Activated T-cell treated with anti-CD3 and anti-CD28 coated beads, Interleukin-2, amount 50 U/mL, for 24 hours (primary cell): ENCODE measurements around the gene DSCAML1.
"Not testable (repeated sequence)": the region's sequence is repeated elsewhere in the genome, so short reads cannot be mapped to it uniquely, and the experiment has no call there.

ENCODE experiments used
- DNase-seq: peaks from one replicate; pipeline ENCODE4 v3.0.0-alpha.2; 2020
- H3K27ac Mint-ChIP-seq: 2 replicates; pipeline ENCODE4 v1.8.0; 2020; ENCODE audit warnings: mild to moderate bottlenecking, mixed read lengths
- H3K27me3 Mint-ChIP-seq: 2 replicates; pipeline ENCODE4 v1.8.0; 2020; ENCODE audit warnings: mixed read lengths
- H3K36me3 Mint-ChIP-seq: 2 replicates; pipeline ENCODE4 v1.8.0; 2020; ENCODE audit warnings: low read depth, mixed read lengths
- H3K4me1 Mint-ChIP-seq: 2 replicates; pipeline ENCODE4 v1.8.0; 2020; ENCODE audit warnings: low read depth, mixed read lengths
- H3K4me3 Mint-ChIP-seq: 2 replicates; pipeline ENCODE4 v1.8.0; 2020; ENCODE audit warnings: mild to moderate bottlenecking, moderate library complexity, mixed read lengths
- H3K9me3 Mint-ChIP-seq: 2 replicates; pipeline ENCODE4 v1.8.0; 2020; ENCODE audit warnings: mixed read lengths

The DSCAML1 gene

DNA sequence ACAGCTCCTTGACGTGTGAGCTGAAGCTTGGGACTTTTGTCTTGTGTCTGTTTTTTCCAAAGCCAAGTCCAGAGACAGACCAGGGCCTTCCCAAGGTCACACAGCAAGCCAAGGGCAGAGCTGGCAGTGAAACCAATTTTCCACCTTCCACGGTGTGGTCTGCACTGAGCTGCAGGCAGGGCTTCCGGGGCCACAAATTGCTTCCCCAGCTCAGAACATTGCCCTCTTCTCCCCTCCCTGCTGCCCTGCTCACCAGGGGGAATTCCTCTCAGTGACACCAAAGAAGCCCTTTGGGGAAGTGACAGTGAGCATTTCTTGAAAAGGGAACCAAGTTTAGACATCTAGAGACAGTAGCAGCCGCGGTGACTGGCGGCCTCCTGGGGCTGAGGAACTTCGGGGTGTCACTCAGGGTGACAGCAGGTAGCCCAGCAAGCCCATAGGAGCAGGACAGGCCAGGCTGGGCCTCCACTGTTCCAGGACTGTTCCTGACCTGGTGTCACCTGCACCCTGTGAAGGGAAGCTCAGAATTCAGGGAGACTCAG is 18.3 kb upstream of the DSCAML1 start:
- DNase-seq = peak; percentile 76

DNA sequence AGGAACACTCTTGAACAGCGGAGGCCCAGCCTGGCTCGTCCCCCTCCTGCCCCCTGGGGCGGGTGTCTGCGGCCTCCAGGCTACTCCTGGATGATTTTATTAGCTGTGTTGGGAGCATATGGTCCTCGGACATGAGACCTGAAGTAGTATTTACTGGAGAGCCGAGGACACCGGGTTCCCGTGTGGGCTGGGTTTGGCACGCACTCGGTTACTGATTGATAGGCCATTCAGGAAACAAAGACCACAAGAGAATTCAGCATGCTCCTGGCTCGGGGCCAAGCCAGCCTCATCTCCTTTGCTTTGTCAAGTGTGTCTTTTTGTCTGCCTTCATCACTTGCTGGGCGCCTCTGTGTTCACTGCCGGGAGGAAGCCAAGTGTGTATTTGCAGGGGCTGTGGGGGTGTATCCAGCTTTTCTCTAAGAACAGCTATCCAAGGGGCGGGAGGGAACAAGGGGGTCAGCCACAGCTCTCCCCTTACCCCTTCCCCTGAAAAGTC is 17.8 kb upstream of the DSCAML1 start:
- H3K4me1 Mint-ChIP-seq = peaks cover 50% of the 10 kb centered on the region
- DNase-seq = peak; percentile 82

More for the DNA sequence above, 18.3 kb upstream of the DSCAML1 start:
- Mint-ChIP-seq H3K36me3 (no peaks in the 10 kb centered on the region), H3K27ac (peak overlapping the region; percentile 96), H3K4me1 (peaks cover 48% of the 10 kb centered on the region), H3K4me3 (peak overlapping the region; percentile 58), H3K27me3 (no peaks in the 10 kb centered on the region), H3K9me3 (no peaks in the 10 kb centered on the region)

DNA sequence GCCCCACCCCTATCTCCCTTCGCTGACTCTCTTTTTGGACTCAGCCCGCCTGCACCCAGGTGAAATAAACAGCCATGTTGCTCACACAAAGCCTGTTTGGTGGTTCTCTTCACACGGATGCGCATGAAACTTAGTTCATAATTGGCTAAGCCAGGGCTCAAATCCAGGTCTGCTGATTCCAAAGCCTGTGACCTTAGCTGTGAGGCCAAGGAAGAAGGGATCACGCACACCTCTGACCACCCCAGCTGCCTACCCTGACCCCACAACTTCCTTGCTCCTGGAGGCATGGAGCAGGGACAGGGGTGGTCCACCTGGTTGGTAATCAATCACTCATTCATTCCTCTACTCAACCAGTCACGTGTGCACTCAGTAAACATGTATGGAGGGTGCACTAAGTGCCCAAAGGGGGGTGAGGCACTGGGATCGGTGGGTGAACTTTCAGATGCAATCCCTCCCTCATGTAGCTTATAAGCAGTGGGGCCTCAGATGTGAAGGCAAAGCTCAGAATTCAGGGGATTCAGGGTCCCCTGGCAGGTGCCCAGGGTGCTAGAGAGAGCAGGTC is 17.3 kb upstream of the DSCAML1 start:
- H3K27ac Mint-ChIP-seq = peak overlapping the region; percentile 96
- H3K27me3 Mint-ChIP-seq = no peaks in the 10 kb centered on the region
- no peak overlapping the region for H3K4me3 Mint-ChIP-seq
- no peaks in the 10 kb centered on the region for H3K36me3 Mint-ChIP-seq
- no peaks in the 10 kb centered on the region for H3K9me3 Mint-ChIP-seq
- H3K4me1 Mint-ChIP-seq = peaks cover 54% of the 10 kb centered on the region
- no peak for DNase-seq

More for the DNA sequence above, 17.8 kb upstream of the DSCAML1 start:
- Mint-ChIP-seq H3K27ac (peak overlapping the region; percentile 96), H3K4me3 (peak overlapping the region; percentile 58), H3K27me3 (no peaks in the 10 kb centered on the region), H3K9me3 (no peaks in the 10 kb centered on the region), H3K36me3 (no peaks in the 10 kb centered on the region)

DNA sequence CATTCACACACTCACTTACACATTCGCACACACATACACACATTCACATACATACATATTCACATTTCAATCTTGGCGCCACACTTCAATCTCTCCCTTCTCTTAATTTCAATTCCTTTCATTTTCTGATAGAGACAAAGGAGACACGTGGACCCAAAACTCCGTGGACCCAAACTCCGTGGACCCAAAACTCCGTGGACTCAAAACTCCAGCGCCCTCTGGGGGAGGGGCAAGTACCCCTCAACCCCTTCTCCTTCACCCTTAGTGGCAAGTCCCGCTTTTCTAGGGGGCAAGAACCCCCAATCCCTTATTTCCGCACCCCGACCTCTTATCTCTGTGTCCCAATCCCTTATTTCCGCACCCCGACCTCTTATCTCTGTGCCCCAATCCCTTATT is 13.0 kb upstream of the DSCAML1 start:
- not testable (repeated sequence) for H3K27me3 Mint-ChIP-seq, H3K4me3 Mint-ChIP-seq, DNase-seq, H3K36me3 Mint-ChIP-seq, H3K9me3 Mint-ChIP-seq, H3K27ac Mint-ChIP-seq
- peaks cover 22% of the 10 kb centered on the region for H3K4me1 Mint-ChIP-seq

DNA sequence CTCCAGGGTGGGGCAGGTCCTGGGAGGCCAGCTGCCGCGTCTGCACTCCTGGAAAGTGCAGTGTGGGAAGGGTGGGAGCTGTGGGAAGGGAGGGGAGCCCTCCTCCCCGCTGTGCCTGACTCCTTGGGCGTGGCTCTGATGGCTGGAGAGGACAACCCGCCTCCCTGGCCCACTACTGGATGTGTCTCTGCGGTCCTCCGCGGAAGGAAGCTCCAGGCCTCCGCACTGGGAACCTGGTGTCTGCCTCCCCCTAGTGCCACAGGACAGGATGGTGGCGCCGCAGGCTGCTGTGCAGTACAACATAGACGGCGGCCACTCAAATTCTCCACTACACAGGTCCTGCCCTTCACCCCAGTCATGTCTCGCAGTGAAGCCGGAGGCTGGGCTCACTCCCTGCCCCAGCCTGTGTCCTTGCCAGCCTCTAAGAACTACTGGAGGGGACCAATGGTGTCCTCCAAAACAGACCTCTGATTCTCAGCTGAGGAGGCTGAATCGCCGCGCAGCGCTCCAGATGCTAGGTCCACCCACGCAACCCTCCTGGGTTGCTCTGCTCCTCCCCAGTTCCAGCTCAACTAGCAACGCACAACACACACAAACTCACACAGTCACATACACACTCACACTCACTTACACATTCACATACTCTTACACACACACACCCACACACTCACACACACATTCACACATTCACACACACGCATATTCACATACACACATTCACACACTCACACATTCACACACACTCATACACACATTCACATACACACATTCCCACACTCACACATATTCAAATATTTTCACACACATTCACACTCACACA is 12.4 kb upstream of the DSCAML1 start:
- Mint-ChIP-seq H3K27me3 (no peaks in the 10 kb centered on the region), H3K36me3 (no peaks in the 10 kb centered on the region), H3K4me3 (no peak overlapping the region), H3K4me1 (peaks cover 15% of the 10 kb centered on the region), H3K9me3 (no peaks in the 10 kb centered on the region), H3K27ac (no peak overlapping the region)
- peak; percentile 67 for DNase-seq

DNA sequence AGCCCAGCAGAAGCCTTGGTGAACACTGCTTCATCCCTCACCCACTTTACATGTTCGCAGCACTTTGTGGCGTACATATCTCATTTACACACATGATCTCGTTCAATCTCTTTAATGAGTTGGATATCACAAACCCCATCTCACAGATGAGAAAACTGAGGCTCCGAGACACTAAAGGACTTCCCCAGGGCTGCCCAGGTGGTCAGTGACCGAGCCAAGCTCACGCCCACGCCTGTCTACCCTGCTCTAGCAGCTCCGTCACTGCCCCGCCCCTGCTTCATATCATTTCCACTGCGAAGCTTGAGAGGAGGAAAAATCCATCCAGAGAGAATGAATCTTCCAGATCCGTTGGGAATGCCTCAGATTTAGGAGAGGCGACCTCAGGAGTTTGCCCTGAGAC is 11.8 kb upstream of the DSCAML1 start:
- no peaks in the 10 kb centered on the region for H3K36me3 Mint-ChIP-seq
- no peaks in the 10 kb centered on the region for H3K9me3 Mint-ChIP-seq
- DNase-seq = no peak

DNA sequence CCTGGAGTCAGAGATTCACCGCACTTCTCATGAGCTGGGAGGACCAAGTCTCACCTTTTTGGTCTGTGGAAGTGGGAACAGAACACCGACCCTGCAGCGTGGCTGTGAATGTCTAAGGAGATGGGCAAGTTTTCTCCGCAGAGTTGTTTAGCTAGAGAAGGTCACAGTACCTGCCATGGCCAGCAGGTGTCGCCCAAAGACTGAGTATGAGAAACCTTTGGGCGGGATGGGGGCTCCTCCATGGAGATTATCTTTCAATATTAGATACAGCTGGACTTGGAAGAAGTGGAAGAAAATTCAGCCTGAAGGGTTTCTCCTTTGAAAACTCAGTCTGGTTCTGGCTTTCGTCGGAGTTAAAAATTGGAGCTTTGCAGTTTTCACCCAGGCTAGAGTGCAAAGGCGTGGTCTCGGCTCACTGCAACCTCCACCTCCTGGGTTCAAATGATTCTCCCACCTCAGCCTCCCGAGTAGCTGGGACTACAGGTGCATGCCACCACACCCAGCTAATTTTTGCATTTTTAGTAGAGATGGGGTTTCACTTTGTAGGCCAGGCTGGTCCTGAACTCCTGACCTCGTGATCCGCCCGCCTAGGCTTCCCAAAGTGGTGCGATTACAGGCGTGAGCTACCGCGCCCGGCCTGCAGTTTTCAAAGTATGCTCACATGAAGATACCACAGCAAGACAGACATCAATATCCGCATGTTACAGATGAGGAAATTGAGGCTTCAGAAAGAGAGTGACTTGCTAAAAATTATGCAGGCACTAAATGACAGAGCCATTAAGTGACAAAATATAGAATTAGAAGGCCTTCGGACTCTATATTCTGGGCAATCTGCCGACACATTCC is 10.7 kb upstream of the DSCAML1 start:
- Mint-ChIP-seq H3K4me3 (no peak overlapping the region), H3K27ac (no peak overlapping the region), H3K4me1 (peaks cover 9% of the 10 kb centered on the region), H3K36me3 (no peaks in the 10 kb centered on the region), H3K27me3 (no peaks in the 10 kb centered on the region), H3K9me3 (no peaks in the 10 kb centered on the region)
- peak; percentile 80 for DNase-seq

More for the DNA sequence above, 11.8 kb upstream of the DSCAML1 start:
- Mint-ChIP-seq H3K27me3 (no peaks in the 10 kb centered on the region), H3K4me3 (no peak overlapping the region), H3K4me1 (peaks cover 9% of the 10 kb centered on the region), H3K27ac (no peak overlapping the region)

DNA sequence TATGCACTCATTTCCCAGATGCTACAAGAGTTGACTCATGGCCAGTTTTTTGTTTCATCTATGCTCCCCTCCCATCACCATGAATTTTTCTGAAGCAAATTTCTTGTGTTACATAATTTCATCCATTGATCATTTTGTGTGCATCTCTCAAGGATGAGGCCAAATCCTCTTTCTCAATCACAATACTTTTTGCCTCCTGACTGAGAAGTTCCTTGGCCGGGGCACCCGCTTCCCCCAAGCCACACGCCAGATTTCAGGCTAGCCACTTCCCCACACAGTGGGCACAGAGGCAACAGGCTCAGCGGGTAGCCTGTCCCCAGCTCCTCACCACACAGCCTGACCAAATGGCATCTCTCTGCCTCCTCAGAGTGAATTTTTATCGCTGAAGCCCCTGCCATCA is 9.8 kb upstream of the DSCAML1 start:
- H3K9me3 Mint-ChIP-seq = no peaks in the 10 kb centered on the region
- H3K27ac Mint-ChIP-seq = no peak overlapping the region
- H3K4me3 Mint-ChIP-seq = no peak overlapping the region
- no peak for DNase-seq
- H3K36me3 Mint-ChIP-seq = no peaks in the 10 kb centered on the region
- H3K4me1 Mint-ChIP-seq = peaks cover 9% of the 10 kb centered on the region
- no peaks in the 10 kb centered on the region for H3K27me3 Mint-ChIP-seq

DNA sequence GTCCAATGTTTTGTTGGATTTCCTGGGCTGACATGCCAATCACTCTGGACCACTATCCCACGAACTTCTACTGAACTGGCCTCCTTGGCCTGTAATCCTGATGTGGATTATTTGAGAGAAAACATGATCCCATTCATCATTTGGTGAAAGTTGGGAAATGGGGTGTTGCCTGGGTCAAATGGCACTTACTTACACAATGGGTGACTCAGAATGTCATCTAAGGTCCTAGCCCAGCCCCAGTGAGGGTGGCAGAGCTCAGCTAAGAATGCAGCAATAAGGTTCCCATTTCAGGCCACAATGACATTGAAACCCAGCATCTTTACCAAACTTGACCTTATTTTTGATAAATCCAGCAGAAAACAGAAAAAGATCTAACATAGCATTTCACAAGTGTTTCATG is 8.0 kb upstream of the DSCAML1 start:
- Mint-ChIP-seq H3K4me3 (no peak overlapping the region), H3K4me1 (peaks cover 9% of the 10 kb centered on the region), H3K27me3 (no peaks in the 10 kb centered on the region), H3K27ac (no peak overlapping the region), H3K9me3 (no peaks in the 10 kb centered on the region), H3K36me3 (no peaks in the 10 kb centered on the region)
- no peak for DNase-seq

DNA sequence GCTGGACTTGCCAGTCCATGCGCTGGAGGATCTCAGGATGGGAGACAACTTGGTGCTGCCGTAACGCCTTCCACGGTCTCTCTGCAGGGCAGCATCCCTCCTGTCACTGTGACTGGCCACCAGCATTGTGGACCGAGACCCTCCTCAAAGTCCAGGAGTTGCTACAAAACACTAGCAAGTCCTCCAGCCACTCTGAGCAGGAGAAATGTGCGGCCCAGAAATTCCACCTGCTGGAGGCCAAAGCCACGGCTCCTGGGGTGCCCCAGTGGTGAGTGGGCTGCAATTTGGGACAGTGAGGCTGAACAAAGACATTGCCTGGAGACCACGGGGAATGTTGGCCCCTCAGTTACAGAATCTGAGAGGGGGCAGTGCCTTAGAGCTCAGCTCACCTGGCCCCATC is 6.9 kb upstream of the DSCAML1 start:
- no peaks in the 10 kb centered on the region for H3K9me3 Mint-ChIP-seq
- no peaks in the 10 kb centered on the region for H3K36me3 Mint-ChIP-seq
- H3K4me3 Mint-ChIP-seq = no peak overlapping the region
- peaks cover 2% of the 10 kb centered on the region for H3K4me1 Mint-ChIP-seq
- H3K27me3 Mint-ChIP-seq = peaks cover 4% of the 10 kb centered on the region
- H3K27ac Mint-ChIP-seq = no peak overlapping the region
- no peak for DNase-seq

DNA sequence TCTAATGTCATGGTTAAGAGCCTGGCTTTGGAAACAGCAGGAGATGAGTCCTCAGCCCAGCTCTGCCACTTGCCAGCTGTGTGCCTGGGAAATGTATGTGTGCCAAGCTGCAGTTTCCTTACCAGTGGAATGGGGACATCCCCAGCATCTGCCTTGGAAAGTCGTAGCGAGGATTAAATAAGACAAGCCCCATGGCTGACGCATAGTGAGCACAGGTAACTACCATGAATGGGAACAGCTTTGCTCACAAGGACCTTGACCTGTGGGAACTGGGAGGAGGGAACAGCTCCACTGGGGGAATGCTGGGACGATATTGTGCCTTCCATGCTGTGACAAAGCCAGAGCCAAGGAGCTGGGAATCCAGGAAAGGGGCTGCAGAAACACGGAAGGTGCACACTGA is 2.6 kb upstream of the DSCAML1 start:
- no peak for DNase-seq
- H3K36me3 Mint-ChIP-seq = no peaks in the 10 kb centered on the region
- H3K27ac Mint-ChIP-seq = no peak overlapping the region
- H3K27me3 Mint-ChIP-seq = peaks cover 39% of the 10 kb centered on the region
- H3K4me3 Mint-ChIP-seq = no peak overlapping the region
- no peaks in the 10 kb centered on the region for H3K9me3 Mint-ChIP-seq
- H3K4me1 Mint-ChIP-seq = peaks cover 16% of the 10 kb centered on the region

DNA sequence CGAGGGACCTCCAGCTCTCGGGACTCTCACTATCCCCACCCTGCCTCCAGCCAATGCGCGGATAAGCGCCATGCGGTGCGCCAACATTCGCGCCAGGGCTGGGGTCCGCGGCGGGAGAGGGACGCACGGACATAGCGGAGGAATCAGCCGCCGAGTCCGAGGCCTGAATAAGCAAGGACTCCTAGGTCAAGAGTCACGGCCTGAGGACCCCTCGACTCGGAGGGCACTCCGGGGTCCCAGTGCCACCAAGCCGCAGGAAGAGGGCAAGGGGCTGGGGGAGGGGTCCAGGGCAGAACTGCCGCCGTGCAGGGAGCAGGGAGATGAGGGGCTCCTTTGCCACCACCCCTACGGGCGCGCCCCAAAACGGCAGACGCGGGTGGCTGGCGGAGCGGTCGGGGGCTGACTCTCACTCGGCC is 552 bp downstream of the DSCAML1 start:
- Mint-ChIP-seq H3K27ac (no peak overlapping the region), H3K27me3 (peaks cover 63% of the 10 kb centered on the region), H3K36me3 (no peaks in the 10 kb centered on the region), H3K9me3 (no peaks in the 10 kb centered on the region), H3K4me3 (peak overlapping the region; percentile 36), H3K4me1 (peaks cover 16% of the 10 kb centered on the region)
- no peak for DNase-seq

DNA sequence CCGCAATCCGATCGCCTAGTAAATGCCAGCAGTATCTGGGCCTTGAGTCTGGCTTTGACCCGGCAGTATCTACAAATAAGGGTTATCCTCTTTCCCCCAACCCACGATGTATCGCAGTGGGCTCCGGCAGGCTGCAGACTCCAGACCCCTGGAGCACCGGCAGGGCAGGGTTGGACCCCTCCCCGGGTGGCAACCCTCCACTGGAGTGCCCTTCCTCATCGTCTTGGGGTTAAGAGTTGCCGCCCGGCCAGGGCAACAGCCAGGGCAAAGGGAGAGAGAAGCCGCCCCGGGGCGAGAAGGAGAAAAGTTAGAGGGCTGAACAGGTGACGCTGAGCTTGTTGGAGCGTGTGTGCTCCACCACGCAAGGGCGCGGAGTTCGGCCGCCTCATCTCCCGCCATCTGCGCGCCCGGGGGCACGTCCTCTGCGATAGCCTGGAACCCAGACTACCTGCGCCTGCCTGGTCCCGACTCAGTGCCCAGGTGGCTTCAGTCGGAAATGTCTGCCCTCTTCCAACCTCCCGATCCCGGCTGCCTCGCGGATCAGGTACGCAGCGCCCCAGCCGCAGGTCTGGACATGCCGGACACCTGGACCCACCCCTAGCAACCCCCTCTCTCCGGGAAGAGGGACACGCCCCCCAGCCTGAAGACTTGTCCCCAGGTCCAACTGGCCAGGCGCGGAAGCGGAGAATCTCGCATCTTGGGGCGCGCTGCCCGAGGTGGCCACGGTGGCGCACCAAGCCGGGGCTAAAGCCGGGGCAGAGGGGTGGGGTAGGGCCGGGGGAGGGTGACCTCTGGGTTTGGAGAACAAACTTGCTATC is 1.2 kb downstream of the DSCAML1 start:
- peak overlapping the region; percentile 42 for H3K4me3 Mint-ChIP-seq

More for the DNA sequence above, 1.2 kb downstream of the DSCAML1 start:
- H3K27ac Mint-ChIP-seq = no peak overlapping the region
- peaks cover 16% of the 10 kb centered on the region for H3K4me1 Mint-ChIP-seq
- no peaks in the 10 kb centered on the region for H3K9me3 Mint-ChIP-seq
- DNase-seq = no peak
- no peaks in the 10 kb centered on the region for H3K36me3 Mint-ChIP-seq
- peaks cover 63% of the 10 kb centered on the region for H3K27me3 Mint-ChIP-seq
